DMS 273 (cell line): ENCODE measurements around the gene NFU1.

Experiments used
- DNase-seq: peaks from one replicate; lab custom pipeline; 2025; ENCODE audit not compliant: unreplicated experiment; lab: John Stamatoyannopoulos, UW

The NFU1 gene

DNA sequence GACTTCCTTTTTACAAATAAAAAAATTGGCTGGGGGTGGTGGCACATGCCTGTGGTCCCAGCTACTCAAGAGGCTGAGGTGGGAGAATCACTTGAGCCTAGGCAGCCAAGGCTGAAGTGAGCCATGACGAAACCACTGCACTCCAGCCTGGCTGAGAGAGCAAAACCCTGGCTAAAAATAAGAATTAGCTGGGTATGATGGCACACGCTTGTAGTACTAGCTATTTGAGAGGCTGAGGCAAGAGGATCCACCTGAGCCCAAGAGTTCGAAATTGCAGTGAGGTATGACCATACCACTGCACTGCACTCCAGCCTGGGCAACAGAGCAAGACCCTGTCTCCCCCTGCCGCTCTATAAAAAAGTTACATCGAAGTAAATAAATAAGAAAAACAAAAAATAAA is 83.9 kb downstream of the NFU1 start:
- DNase-seq = no peak

DNA sequence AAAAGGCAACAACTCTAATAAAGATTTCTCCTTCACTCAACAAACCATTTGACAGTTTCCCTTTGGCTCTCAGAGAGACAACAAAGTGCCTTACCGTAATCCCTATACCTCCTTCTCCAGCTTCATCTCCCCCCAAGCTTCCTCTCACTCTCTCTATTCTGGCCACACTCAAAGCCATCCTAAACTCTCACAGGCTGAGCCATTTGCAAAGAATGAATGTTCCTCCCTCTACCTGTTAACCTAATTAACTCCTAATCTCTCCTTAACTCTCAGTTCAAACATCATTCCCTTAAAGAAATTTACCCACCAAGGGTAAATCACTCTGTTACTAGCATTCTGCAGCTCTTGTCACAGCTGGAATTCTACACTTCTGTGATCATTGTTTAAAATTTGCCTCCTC is 88.5 kb downstream of the NFU1 start:
- no peak for DNase-seq
